Right ventricle myocardium inferior (tissue), 1 donor: ENCODE data around the gene TNK2. TPM values are rescaled to one million over a fixed set of nuclear protein-coding genes. Genes with fewer than 3 reads are reported as not detected.

Experiments used
- ATAC-seq: fragments of 200-7000 bp; cut with Tn5 transposase; one replicate; pipeline ENCODE4 v1.9.1; 2020; ENCODE audit warnings: mild to moderate bottlenecking, moderate library complexity
- DNase-seq: peaks from one replicate; pipeline ENCODE4 v3.0.0; 2021; ENCODE audit errors: missing footprints
- intact Hi-C: fragments of 100-400 bp; cut with DNase I; formaldehyde crosslinking; loops from one replicate; pipeline ENCODE4 v1.11.0; 2022
- total RNA-seq: library from RNA; stranded (reverse); fragmentation: NEBNext Ultra II Directional; extraction: Animal tissue kit (Norgen Biotek cat#: 25700); gene quantifications from one replicate; pipeline ENCODE4 v1.2.1, GENCODE V29; 2021
- donor health status: DM: no; HTN: yes; CAD: no; lungs with severe emphysema.

TNK2 gene
- total RNA-seq, 1 donor from 2014 or later = 31.7 TPM

GRCh38 chr3:195889870-195890295, 18.5 kb downstream of the TNK2 start:
- no peak for ATAC-seq
- peak; percentile 56 for DNase-seq
- intact Hi-C loops = no loop called here

- intact Hi-C loops = no loop called here
- ATAC-seq (no peak), DNase-seq (peak; percentile 53)
Measured at GRCh38 chr3:195888981-195889869, 19.1 kb downstream of the TNK2 start.

DNA sequence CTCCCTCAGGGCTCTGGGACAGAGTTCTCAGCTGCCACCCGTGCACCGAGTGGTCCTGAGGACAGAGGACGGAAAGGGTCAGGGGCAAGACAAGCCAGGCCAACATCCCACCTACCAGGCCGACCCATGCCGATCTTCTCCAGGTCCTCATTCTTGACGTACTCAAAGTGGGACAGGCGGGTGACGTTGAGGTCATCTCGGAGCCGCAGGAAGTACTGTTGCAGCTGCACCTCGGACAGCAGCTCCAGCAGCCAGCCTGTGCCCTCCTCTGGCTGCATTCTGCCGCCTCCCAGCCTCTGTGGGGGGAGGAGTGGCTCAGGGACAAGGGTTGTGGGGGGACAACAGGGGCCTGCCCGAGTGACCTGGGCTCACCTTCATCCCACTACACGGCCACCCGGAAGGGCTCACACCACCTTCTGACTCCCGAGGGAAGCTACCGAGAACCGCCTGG, 20.0 kb downstream of the TNK2 start:
- ATAC-seq (no peak), DNase-seq (peak; percentile 58)
- intact Hi-C loops = no loop called here

- ATAC-seq = no peak
- peak; percentile 35 for DNase-seq
- intact Hi-C loops = no loop called here
Measured at GRCh38 chr3:195887670-195888069, 20.7 kb downstream of the TNK2 start.

DNA sequence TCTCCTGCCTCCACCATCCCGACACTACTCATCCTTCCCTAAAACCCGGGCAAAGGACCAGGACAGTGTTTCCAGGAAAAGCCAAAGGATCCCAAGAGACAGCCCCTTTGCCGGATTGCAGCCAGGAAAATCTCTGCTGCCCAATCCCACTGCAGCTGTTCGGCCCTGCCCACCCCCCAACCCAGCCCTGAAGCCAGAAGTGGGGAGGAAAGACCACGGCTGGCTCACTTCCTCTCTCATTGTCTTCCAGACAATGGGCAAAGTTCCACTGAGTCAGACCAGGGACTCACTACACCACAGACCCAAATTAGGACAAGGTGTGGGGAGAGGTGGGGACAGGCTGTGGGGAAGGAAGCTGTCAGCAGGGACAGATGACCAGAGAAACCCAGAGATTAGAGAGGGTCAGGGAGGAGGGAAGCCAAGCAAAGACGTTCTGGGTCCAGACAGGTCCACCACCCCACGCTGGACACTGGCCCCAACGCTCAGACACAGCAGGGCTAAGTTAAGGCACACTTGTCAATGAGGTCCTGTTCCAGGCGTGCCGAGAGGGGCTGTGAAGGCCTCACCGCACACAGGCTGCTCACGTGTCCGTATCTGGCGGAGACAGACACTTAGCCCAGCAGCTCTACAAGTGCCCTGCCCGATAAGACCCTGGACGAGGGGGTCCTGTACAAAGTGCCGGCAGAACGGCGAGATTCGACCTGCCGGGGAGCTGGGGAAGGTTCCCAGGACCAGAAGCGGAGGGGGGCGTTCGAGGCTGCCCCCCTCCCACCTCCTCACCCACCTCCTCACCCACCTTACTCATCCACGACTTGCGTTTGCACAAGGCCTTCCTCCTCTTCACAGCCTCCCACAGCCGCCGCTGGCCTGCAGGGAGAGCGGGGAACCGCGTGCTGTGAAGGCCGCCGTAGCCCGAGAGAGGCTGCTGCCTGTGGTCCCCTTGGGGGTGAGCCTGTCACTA, 21.9 kb downstream of the TNK2 start:
- DNase-seq (peak; percentile 67), ATAC-seq (peak; percentile 67)
- intact Hi-C loops = no loop called here

GRCh38 chr3:195885036-195885891, 23.1 kb downstream of the TNK2 start:
- DNase-seq = peak; percentile 64
- peak; percentile 68 for ATAC-seq
- intact Hi-C loops = no loop called here

- no peak for DNase-seq
- intact Hi-C loops = no loop called here
Measured at GRCh38 chr3:195884691-195885035, 23.7 kb downstream of the TNK2 start.

DNA sequence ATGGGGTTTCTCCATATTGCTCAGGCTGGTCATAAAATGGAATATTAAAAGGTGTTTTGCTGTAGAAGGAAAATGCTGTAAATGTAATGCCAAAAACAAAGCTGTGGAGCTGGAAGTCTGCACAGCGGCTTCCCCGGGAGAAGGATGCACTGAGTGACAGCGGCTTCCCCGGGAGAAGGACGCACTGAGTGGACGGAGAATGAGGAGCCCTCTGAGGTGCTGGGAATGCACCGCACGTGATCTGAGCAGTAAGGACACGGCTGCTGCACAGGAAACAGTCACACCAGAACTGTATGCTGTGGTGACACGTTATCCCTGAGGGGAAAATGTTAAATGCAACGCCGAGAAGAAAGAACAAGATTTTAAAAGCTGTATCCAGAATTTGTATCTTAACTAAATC, 24.6 kb downstream of the TNK2 start:
- ATAC-seq = no peak
- no peak for DNase-seq

More at GRCh38 chr3:195884691-195885035, 23.7 kb downstream of the TNK2 start:
- ATAC-seq = no peak

DNA sequence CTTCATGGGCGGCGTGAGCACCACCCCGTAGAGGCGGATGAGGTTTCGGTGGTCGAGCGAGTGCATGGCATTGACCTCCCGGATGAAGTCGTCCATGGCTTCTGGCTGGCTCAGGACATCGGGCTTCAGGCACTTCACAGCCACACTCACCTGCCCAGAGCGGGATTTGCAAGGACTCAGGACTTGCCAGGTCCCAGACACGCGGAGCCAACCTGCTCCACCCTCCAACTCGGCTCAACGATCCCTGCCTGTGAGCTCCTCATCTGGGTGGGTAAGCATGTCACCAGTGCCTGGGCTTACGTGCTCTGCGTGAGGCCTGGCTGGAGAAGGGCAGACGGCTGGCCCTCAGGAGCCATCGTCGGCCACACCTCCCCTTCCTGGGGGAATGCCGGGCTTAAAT, 25.2 kb downstream of the TNK2 start:
- DNase-seq = no peak
- intact Hi-C loops = no loop called here
- ATAC-seq = no peak

More for the DNA sequence above, 24.6 kb downstream of the TNK2 start:
- intact Hi-C loops = no loop called here

DNA sequence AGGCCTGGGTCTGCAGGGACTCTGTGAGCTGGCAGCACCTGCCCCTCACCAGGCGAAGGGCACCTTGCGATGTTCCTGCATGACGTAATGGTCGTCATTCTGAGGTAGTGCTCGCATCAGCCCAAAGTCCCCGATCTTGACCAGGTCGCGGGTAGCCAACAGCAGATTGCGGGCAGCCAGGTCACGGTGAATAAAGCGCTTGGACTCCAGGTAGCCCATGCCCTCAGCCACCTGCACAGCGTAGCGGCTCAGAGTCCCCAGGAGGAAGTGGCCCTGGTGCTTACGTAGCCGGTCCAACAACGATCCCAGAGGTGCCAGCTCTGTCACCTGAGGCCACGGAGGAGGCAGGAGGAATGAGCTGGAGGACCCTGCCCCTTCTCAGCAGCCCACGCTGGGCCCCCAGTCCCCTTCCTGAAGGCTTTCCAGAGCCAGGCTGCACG, 26.3 kb downstream of the TNK2 start:
- ATAC-seq (no peak), DNase-seq (no peak)
- intact Hi-C loops = no loop called here

DNA sequence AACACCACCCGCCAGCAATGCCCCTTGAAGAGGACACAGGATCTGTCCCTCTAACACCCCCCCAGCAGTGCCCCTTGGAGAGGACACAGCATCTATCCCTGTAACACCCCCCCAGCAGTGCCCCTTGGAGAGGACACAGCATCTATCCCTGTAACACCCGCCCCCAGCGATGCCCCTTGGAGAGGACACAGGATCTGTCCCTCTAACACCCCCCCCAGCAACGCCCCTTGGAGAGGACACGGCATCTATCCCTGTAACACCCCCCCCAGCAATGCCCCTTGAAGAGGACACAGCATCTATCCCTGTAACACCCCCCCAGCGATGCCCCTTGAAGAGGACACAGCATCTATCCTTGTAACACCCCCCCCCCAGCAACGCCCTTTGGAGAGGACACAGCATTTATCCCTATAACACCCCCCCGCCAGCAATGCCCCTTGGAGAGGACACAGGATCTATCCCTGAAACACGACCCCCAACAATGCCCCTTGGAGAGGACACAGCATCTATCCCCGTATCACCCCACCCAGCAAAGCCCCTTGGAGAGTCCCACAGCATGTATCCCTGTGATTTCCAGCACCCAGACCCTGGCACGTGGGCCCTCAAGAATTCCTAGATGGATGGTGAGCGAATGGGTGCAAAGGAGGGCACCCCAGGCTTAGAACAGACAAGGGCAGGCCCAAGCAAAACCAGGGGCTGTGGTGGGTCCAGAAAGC, 26.9 kb downstream of the TNK2 start:
- intact Hi-C loops = no loop called here
- DNase-seq (no peak), ATAC-seq (no peak)

- ATAC-seq (no peak), DNase-seq (no peak)
- intact Hi-C loops = no loop called here
Measured at GRCh38 chr3:195880037-195880431, 28.3 kb downstream of the TNK2 start.

GRCh38 chr3:195879416-195880036, 28.8 kb downstream of the TNK2 start:
- ATAC-seq (no peak), DNase-seq (no peak)
- intact Hi-C loops = no loop called here

GRCh38 chr3:195878424-195879274, 29.7 kb downstream of the TNK2 start:
- intact Hi-C loops = no loop called here
- no peak for ATAC-seq
- DNase-seq = no peak

GRCh38 chr3:195877767-195878423, 30.5 kb downstream of the TNK2 start:
- ATAC-seq = no peak
- intact Hi-C loops = no loop called here
- no peak for DNase-seq

DNA sequence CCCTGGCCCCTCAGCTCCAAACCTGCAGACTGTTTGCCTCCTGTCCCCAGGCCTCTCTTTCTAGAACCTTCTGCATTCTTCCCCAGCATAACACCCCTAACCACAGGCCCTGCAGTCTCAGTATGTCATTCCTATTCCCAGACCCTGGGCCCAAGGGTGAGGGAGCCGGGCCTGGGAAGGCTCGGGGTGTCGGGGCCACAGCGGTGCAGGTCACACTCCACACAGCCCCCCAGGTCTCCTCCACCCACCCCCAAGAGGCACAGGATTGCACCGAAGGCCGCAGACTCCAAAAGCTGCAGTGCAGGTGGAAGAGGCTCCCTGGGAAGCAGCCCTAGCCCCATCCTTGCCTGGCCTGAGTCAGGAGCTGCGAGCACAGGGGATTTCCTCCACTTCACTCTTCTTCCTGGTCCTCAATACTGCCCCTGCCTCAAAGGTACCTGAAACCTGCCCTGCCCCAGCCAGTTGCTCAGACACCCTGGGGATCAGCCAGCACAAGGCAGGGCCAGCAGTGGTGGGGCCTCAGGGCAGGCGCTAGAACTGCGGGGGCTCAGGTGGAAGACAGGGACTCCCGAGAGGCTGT, 31.1 kb downstream of the TNK2 start:
- intact Hi-C loops = no loop called here
- ATAC-seq = no peak
- no peak for DNase-seq
